Occipital lobe (tissue), 2 donors: ENCODE data around the gene ACKR2. TPM values are rescaled to one million over a fixed set of nuclear protein-coding genes. Genes with fewer than 3 reads are reported as not detected.

Experiments used
- DNase-seq: peaks from one replicate; lab custom pipeline; 2025; lab: John Stamatoyannopoulos, UW
- total RNA-seq: library from RNA; depleted of rRNA; stranded (reverse); fragments of >200 nt; gene quantifications from one replicate; pipeline ENCODE4 v1.2.3, GENCODE V29; 2014

Gene ACKR2, protein sequence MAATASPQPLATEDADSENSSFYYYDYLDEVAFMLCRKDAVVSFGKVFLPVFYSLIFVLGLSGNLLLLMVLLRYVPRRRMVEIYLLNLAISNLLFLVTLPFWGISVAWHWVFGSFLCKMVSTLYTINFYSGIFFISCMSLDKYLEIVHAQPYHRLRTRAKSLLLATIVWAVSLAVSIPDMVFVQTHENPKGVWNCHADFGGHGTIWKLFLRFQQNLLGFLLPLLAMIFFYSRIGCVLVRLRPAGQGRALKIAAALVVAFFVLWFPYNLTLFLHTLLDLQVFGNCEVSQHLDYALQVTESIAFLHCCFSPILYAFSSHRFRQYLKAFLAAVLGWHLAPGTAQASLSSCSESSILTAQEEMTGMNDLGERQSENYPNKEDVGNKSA
- total RNA-seq: 0.16 TPM

DNA sequence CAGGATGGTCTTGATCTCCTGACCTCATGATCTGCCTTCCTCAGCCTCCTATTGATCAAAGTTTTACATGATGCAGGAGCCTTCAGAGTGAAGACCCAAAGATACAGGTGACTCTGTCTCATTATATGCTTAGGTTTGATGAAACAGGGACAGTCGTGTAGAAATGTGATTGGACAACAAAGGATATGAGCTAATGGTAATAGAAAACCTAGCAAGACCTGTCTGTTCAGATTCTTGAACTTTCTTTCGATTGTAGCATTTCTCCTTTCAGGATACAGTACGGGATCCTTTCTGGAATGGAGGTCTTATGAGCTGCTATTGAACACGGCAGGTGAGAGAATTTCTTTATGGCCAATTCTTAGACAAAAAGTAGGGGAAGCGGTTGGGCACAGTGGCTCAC, at the start of gene ACKR2:
Gene ACKR2 (plus strand): TSS at position 244 of the 400 bp plus-strand sequence. CDS start 55,058 bp downstream, outside the sequence.
- no peak for DNase-seq

DNA sequence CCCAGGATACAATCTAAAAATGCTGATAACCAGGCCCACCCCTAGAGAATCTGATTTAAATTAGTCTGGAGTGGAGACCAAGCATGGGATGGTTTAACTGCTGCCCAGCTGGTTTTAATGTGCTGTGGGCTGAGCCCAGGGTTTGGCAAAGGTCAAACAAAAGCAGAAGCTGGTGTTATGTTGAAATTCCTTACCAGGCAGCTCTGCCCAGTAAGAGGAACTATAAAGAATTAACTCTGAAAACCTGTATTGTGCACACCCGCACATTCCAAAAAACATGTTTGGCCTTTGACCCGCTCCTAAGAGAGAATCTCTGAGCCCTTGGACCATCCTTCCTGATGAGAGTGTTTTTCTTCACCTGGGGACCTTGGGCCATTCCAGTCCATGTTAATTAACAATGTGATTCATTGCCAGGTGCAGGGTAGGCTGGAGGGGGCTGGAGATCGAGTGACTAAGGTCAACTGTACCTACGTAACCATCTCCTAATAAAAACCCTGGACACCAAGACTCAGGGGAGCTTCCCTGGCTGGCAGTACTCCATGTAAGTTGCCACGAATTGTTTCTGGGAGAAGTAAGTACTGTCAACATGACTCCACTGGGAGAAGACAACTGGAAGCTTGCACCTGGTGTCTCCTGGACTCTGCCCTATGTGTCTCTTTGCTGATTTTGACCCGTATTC, 47.1 kb upstream of the ACKR2 start:
- no peak for DNase-seq

DNA sequence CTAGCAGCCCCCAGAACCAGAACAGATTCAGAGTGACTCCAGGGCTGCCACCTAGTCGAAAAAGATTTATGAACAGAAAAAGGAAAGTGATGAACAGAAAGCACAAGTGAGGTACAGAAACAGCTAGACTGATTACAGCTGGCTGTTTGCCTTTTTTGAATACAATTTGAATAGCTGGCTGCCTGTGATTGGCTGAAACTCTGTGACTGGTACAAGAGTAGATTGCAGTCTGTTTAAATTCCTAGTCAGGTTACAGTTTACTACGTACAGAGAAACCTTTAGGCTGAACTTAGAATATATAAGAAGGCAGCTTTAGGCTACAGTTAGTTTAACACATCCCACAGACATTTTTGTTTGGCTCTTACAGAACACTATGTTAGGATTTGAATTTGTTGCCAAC, 46.2 kb upstream of the ACKR2 start:
- DNase-seq: no peak

DNA sequence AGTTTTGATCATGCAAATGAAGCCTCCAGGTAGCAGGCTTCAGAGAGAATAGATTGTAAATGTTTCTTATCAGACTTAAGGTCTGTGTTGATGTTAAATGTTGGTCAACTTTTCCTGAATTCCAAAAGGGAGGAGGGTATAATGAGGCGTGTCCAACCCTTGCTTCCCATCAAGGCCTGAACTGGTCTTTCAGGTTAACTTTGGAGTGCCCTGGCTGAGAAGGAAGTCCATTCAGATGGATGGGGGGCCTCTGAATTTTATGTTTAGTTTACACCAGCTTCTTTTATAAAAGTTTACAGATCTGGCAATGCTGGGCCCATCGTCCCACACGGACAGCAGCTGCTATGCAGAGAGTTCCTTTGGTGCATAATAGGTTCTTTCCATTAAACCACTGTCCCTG, 45.1 kb upstream of the ACKR2 start:
- DNase-seq: no peak

DNA sequence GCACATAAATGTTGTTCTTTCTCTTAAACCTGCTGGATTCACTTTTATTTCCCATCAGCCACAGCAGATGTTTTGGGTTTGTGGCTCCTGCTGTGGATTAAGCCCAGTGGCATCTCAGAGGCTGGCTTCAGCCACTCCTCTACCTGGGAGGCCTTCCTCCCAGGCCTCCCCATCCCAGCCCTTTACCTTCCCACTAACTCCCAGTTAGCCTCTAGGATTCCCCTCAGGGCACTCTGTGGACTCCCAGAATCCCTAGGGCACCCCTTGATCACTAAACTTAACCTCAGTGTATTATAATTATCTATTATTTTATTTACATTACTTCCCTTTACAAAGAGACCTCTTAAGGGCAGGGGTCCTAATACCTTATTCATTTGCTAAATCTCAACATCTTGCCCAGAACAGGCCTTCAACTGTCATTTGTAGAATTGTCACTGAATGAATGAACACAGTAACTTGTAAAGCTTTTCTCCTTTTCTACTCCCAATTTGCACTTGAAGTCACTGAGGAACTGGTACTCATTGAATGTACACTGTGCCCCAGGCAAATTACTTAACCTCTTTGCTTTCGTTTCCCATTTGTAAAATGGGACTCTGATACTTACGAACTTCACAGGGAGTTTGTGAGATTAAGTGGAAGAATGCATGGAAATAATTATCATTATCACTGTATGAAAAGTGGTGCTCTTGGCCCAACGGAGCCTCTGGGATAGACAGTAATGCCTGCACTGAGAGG, 44.5 kb upstream of the ACKR2 start:
- no peak for DNase-seq

DNA sequence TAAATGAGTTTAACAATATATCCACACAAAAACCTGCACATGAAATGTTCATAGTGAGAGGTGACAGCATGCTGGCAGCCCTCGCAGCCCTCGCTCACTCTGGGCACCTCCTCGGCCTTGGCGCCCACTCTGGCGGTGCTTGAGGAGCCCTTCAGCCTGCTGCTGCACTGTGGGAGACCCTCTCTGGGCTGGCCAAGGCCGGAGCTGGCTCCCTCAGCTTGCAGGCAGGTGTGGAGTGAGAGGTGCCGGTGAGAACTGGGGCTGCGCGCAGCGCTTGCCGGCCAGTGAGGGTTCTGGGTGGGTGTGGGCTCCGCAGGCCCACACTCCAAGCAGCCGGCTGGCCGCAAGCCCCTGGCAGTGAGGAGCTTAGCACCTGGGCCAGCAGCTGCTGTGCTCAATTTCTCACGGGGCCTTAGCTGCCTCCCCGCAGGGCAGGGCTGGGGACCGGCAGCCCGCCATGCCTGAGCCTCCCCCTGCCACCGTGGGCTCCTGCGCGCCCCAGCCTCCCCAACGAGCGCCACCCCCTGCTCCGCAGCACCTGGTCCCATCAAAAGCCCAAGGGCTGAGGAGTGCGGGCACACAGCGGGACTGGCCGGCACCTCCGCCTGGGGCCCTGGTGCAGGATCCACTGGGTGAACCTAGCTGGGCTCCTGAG, 39.6 kb upstream of the ACKR2 start:
- DNase-seq: no peak

DNA sequence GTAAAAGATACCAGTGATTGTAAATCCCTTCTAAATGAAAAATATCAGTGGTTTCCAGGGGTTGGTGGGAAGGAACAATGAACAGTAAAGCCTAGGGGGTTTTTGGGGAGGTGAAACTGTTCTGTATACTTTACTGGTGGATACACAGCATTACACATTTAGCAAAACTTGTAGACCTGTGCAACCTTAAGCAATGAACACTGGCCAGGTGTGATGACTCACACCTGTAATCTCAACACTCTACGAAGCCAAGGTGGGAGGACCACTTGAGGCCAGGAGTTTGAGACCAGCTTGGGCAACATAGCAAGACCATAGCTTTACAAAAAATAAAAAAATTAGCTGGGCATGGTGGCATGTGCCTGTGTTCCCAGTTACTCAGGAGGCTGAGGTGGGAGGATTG, 38.0 kb upstream of the ACKR2 start:
- no peak for DNase-seq

DNA sequence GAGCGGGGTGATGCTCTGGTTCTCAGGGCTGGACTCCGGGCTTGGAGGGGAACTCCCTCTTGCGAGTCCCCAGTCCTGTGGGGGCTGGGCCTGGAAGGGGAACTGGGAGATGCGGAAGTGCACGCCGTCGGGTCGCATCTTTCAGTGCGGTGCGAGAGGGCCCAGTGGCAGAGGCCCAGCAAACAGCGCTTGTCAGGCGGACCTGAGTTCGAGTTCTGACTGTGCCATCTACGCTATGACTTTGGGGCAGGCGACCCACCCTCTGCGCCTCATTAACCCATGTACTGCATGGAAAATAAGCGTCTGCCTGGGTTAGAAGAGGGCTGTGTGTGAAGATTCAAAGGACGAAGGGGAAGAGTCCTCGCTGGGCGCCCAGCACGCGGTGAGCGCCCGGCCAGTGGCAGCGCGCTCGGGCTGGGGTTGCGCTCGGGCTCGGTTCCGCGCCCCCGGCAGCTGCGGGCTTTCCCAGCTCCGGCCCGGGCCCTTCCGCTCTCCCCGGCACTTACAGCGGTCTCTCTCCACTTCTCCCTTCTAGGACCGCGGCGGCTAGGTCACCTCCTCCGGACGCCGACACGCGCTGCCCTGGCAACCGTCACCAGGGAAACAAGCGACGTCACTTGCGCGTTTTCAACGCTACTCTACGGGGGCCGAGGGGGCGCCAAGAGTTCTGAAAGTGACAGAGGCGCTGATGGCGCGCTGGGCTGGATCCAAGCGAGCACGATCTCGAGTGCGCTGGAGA, 36.4 kb upstream of the ACKR2 start, which contains the start of gene CCDC13:
Gene CCDC13 (minus strand): TSS at position 584 of the 739 bp plus-strand sequence. CDS start 14,908 bp downstream, outside the sequence.
- DNase-seq: peak; percentile 86

DNA sequence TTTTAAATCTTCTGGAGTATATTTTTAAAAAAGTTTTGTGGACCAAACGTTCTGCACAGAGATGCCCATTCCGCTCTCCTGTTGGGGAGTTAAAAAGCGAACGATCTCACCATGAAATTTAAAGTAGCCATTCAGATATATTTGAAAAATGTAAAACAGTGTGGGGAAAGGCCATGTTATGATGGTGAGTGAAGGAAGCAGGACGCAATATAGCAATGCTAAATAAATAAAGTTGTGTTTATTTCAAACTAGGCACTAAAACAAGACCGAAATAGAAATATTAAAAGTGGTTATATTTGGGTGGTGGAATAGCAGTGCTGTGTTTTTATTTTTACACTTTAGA, 35.9 kb upstream of the ACKR2 start:
- no peak for DNase-seq

DNA sequence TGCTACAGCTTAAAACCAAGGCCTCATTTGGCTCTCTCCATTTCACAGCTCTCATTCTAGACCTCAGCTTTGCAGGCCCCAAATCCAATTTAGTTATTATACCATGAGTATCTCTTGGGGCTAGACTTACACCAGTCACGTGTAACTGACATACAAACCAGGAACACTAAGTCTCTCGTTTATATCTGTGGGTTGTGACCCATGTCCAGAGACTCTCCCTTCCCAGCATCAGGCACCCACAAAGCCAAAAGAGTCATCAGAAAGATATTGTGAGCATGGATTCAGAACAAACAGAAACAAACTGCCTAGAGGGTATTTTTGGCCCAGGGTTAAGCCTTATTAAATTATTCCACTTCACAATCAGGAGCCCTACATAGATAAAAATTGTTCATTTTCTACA, 30.6 kb upstream of the ACKR2 start:
- no peak for DNase-seq

DNA sequence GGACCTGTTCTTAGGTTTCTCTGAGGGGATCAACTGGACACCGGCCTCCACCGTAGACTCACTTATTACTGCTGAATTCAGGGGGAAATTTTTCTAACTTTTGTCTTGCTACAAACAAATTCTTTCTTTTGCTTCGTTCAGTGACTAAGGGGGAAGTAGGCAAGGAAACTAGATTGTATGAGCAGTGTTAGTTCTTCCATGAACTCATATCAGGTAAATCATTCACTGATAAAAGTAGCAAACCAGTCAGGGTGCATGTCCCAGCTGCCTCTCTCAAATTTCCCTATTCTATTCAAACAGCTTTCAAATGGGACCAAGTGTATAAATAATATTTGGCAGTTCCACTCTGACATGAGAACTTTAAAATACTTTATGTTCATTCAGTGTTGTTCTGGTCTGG, 28.8 kb upstream of the ACKR2 start:
- no peak for DNase-seq

DNA sequence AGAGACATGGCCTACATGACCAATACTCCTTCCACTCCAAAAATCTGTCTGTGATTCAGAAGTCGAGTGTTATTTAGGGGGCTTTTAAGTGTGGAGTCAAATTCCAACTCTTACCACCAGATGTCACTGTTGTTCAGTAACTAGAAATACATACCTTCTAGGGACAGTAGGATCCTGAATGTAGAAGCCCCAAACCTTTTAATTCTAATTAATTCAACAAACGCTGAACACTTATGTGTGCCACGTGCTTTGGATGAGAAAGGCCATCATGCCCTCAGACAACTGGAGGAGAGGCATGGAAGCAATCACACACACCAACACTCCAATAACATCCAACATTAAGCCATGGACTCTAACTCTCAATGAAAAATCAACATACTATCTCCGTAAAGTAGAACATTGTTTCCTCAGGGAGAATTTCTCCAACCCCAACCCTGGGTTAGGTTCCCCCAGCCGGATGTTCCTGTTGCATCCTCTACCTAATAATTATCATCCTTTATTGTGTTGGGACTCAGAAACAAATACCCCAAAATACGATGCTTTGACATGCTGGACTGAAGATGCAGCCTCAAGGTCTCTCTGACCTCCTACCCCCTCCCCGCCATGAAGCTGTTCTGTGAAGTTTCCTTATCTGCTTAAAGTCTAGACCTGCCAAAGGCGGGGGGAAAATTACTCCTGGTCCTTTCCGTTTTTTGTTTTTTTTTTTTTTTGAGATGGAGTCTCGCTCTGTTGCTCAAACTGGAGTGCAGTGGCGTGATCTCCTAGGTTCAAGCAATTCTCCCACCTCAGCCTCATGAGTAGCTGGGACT, 28.1 kb upstream of the ACKR2 start:
- DNase-seq: no peak

DNA sequence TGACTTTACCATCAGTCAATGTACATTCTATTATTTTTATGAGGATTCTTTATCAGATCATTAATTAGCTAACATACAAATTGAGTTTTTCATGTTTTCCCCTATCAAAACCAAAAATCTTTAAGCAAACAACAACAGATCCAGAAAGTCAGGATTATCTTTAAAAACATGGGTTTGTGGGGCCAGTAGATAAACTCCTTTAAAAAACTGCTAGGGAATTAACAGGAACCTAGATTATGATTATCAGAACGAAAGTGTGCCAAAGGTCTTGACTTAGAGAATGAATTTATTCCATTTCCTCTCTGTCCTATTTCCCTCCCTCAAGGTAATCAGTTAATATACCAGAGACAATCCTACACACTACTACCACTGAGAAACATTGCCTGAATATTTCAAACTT, 23.0 kb upstream of the ACKR2 start:
- no peak for DNase-seq

DNA sequence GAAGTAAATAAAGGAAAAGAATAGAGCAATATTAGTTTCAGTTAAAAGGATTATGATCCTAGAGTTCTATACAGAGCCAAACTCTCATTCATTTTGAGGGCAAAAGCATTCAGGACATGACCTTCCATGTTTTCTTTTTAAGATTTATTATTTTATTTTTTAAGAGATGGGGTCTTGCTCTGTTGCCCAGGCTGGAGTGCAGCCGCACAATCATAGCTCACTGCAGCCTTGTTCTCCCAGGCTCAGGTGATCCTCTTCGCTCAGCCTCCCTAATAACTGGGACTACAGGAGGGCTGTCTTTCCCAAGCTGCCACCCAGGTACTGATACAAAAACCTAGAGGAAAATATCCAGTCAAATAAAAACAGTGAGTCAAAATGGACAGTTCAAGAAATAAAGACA, 22.6 kb upstream of the ACKR2 start:
- no peak for DNase-seq

DNA sequence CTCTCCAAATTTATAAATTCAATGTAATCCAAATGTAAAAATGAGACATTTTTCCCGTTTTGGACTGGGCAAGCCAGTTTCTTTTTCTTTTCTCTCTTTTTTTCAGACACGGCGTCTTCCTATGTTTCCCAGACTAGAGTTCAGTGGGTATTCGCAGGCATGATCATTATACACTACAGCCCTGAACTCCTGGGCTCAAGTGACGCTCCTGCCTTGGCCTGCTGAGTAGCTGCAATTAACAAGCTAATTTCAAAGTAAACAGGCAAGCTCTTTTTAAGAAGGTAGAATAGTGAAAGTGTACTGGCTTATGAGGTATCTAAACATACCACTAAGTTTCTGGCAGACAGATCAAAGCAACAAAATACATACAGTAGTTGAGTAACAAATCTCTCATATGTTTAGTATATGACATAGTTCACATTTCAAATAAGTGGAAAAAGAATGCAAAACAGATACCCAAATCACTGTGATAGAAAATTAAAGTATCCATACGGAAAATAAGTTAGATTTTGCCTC, 18.5 kb upstream of the ACKR2 start:
- no peak for DNase-seq

DNA sequence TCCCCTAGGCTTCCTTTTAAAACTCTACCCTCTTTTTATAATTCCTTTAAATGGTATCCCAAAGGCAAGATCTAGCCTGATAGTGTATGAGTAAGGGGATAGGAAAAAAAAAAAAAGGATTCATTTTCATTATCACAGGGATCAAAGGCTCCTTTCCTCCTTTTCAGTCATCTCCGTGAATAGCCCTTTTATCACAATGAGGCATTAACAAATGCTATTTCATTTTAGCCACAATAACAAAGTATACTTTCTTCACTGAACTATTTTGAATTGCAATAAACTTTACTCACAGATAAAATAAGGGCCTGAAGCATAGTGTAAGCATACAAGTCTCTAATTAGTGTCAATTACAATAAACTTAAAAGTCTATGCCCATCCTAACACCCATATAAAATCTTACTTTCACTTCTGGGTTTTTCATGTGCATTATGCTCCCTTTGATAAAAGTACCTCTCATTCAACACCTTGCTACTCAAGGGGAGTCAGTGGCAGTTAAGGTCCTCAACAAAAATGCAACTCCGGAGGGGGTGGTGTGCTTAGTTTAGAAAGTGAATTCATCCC, 13.5 kb upstream of the ACKR2 start:
- no peak for DNase-seq

DNA sequence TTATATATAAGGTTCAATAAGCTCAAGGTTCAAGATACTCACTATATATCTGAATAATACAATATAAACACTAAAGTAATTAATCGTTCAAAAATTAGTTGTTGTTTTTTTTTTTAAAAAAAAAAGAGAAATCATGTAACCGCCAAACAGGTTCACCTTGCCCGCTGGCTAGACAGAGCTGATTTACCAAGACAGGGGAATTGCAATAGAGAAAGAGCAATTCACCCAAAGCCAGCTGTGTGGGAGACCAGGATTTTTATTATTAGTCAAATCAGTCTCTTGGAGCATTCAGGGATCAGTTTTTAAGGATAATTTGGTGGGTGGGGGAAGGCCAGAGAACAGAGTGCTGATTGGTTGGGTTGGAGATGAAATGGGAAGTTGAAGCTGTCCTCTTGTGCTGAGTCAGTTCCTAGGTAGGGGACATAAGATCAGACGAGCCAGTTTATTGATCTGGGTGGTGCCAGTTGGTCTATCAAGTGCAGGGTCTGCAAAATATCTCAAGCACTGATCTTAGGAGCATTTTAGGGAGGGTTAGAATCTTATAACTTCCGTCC, 12.8 kb upstream of the ACKR2 start:
- DNase-seq: no peak

DNA sequence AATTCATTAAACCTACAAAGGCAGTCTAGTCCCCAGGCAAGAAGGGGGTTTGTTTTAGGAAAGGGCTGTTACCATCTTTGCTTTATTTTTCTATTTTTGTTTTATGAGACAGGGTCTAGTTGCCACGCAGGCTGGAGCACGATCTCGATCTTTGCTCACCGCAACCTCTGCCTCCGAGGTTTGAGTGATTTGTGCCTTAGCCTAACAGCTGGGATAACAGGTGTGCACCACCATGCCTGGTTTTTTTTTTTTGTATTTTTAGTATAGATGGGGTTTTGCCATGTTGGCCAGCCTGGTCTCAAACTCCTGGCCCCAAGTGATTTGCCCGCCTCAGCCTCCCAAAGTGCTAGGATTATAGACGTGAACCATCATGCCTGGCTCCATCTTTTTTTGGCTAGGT, 9.9 kb upstream of the ACKR2 start:
- DNase-seq: no peak

DNA sequence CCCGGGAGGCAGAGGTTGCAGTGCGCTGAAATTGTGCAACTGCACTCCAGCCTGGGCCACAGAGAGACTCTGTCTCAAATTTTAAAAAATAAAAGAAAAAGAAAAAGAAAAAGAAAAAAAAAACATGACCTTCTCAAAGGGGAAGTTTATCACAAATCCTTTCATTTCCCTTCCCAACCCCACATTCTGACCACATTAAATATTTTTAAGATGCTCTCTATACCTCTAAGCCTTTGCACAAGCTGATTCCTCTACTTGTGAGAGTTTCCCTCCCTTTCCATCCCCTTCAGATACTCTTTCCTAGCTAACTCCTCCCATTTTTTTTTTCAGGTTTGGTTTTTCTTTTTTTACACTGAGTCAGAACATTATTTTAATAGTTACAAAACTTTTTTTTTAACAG, 9.0 kb upstream of the ACKR2 start:
- DNase-seq: no peak
